Occipital lobe (tissue), 2 donors: ENCODE data around the gene SLC7A9. TPM values are rescaled to one million over a fixed set of nuclear protein-coding genes. Genes with fewer than 3 reads are reported as not detected.

ENCODE experiments used
- DNase-seq: peaks from one replicate; lab custom pipeline; 2025; lab: John Stamatoyannopoulos, UW
- total RNA-seq: library from RNA; depleted of rRNA; stranded (reverse); fragments of >200 nt; gene quantifications from one replicate; pipeline ENCODE4 v1.2.3, GENCODE V29; 2014

Gene SLC7A9
- total RNA-seq, 1 donor from 2014 or later, result 1.6 TPM

DNA sequence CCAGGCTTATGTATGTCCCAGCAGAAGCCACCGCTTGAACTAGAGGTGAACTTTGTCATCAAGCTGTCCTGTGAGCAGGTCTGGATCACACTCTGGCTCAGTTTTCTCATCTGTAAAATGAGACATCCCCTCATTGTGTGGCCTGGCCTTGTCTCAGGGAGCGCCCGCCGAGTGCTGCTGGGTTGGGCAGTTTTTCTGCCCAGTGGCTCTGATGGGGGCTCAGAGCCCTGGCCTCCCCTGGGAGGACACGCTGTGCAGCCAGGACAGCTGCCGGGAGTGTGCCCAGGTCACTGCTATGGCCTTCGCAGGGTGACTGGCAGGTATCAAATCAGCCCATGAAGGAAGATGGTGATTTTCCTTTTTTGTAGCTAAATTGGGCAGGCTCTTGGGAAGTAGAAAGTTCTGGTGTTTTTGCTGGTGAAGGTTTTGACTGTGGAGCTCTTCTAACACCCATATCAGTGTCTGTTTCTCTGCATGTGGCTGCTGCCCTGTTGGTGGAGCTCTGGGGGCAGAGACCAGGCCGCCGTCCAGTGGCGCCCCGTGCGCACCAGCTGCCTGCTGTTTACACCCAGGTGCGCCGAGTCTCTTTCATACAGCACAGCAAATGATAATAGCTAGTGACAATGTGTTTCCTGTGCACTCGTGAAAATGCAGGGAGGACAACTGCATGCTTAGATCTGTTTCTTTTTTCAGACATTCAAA is 40.8 kb downstream of the SLC7A9 start:
- no peak for DNase-seq

DNA sequence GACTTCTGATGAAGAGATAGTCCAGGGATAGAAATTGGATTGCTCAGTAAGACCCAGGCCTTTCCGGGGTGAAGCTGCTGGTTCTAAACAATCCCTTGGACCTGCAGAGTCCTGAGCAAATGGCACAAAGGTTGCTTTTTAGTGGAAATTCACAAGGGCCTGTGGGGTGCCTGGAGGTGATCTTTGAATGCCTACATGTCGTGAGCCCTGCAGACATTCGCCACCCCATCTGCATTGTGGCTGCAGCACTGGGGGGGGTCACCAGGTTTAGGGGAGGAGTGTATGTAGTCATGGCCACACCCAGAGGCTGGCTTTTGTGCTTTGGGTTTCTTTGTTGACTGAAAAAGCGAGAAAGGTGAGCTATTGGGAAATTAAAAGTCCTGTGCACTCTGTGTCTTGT is 41.4 kb downstream of the SLC7A9 start:
- no peak for DNase-seq

DNA sequence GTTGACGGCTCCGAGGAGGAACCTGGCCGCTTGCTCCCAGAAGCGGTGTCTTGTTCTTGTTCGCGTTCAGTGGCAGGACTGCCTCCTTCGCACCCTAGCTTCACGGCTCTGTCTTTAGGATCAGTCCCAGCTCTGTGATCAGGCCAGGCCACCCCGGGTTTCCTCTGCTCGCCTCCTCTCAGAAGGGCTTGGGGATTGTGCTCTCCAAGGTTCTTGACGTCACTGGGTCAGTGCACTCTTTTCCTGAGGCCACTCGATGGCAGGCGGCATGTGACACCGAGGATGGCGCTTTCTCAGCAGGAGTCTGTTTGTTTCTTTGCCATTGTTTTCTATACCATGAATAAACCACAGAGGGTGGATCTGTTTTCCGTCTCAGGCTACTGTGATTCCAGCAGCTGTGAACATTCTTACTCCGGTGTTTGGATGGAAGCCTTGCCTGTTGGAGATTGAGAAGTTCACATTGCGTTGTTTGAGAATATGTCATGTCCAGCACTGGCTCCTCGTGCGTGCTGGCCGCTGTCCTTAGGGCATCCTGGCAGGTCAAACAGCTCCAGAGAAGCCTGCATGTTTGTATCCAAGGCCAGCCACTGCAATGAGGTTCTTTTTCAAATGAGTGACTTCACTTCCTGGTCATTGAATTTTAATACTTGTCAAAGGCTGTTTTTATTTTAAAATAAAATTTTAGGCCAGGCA is 44.5 kb downstream of the SLC7A9 start:
- DNase-seq, result no peak

DNA sequence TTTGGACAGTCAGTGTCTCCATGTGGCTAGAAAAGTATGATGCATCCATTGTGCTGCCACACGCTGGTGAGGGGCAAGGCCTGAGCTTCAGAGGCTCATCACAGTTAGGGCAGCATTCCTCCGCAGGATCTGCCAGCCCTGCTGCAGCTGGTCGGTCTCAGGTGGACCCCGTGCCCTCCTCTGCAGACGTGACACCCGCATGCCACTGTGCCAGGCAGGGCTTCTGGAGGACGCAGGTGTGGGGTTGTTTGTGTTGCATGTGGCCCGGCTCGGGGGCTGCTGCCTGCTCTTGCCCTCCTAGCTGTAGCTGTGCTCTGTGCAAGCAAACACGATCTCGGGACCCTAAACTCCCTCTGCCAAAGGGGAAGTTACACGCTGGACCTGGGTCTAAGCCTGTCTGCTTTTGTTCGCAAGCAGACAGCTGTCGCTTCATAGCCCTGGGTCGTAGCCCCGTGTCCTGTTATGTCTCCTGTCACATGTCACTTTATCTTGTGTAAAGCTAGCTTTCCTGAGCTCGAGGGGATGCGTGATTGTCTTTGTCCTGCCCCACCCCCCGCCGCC is 45.3 kb downstream of the SLC7A9 start:
- no peak for DNase-seq

DNA sequence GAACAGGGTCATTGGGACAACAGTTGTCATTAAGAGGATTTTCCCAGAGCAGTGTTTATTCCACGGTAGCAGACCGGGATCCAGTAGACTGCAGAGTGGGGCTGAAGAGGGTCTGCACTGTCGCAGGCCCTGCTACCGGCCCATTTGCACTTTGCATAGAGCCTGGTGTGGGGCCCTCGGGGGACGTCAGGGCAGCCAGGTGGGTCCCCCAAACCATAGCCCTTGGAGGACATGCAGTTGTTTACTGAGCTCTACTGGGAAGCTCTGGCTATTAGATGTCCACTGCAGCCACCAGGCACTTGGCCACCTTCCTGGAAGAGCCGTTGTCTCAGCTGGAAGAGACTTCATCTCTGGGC is 45.8 kb downstream of the SLC7A9 start:
- no peak for DNase-seq

DNA sequence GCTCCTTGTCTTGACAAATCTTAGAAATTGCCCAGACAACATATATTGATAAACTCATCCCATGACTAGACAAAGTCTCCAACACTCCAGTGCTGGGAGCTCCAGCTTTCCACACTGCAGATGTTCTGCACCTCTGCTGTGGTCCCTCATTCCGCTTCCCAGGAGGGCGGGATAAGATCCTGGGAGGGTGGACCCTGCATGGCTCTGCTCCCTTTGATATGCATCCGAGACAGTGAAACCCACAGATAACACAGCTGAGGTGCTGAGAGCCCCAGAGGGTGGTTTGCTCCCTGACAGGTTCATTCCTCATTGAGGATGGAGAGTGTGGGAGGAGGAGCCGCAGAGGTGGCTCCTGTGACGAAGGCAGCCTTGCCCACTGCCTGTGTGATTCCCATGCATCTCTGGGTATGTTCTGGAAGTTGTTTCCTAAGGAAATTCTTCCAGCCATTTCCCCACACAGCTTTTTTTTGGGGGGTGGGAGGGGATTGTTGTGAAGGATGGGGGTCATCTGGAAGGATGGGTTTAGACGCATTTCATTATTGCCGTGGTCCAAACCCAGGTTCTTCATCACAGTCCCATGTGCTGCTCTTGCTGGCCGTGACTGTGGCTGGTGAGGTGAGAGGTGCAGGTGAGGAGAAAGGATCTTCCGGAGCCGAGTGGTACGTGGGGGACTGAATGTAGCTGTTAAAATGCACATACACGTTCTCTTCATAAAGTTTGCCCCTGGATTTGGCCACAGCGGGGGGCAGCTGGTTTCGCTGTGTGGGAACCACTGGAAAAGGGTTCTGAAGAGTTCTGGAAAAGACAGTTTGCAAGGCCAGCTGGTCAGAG is 46.4 kb downstream of the SLC7A9 start:
- DNase-seq, result no peak

DNA sequence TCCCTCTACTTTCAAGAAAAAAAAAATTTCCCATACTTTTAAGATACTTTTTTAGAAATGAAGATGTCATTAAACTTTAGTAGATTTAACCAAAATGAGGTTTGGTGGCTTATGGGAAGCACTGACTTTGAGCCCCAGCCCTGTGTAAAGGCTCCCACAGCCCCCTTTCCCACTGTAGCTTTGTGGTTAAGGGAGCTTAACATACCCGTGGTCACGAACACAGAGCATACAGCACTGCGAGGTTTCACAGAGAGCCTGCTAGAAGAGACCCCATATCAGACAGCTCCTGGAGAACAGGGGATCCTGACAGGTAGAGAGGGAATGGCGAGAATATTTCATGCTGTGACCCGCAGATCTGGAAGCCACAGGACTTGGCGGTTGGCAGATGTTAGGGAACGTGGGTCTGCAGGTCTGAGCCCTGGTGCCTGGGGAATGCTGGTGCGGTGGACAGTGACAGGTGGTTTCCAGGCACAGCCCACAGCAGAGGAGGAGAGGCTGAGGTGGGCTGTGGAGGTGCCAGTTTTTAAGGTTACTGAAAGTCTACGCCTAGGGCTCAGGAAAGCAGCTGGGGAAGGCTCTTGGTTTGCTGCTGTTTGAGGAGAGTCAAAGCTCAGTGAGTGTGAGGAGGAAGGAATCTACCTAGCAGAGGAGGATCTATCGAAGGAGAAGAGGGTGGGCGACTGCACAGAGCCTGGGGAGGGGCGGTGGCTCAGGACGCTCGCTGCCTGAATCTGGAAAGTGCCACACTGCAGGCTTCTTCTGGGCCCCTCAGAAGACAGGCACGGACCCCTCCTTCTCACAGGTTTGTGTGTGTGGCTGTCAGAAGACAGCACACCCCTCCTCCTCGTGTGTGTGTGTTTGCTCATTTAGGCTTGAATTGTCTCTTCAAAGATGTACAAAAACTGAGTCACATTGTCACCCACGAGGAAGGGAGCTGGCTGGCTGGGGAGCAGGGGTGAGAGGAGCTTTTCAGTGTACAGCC is 49.9 kb downstream of the SLC7A9 start:
- DNase-seq, result no peak

DNA sequence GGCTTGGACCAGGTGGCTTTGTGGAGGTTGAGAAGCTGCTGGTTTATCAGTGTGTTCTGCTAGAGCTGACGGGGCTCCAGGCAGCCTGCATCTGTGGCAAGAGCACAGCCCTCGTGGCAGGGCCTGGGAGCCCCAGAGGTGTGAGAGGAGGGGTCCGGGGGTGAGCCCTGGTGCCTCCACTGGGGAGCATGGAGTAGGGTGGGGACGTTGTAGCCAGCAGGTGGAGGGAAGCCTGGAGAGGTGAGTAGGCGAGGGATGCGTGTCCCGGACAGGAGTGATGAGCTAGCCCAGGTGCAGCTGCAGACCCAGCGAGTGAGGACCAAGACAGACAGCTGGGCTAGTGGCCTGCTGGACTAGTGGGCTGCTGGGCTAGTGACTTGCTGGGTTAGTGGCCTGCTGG is 51.0 kb downstream of the SLC7A9 start:
- no peak for DNase-seq

DNA sequence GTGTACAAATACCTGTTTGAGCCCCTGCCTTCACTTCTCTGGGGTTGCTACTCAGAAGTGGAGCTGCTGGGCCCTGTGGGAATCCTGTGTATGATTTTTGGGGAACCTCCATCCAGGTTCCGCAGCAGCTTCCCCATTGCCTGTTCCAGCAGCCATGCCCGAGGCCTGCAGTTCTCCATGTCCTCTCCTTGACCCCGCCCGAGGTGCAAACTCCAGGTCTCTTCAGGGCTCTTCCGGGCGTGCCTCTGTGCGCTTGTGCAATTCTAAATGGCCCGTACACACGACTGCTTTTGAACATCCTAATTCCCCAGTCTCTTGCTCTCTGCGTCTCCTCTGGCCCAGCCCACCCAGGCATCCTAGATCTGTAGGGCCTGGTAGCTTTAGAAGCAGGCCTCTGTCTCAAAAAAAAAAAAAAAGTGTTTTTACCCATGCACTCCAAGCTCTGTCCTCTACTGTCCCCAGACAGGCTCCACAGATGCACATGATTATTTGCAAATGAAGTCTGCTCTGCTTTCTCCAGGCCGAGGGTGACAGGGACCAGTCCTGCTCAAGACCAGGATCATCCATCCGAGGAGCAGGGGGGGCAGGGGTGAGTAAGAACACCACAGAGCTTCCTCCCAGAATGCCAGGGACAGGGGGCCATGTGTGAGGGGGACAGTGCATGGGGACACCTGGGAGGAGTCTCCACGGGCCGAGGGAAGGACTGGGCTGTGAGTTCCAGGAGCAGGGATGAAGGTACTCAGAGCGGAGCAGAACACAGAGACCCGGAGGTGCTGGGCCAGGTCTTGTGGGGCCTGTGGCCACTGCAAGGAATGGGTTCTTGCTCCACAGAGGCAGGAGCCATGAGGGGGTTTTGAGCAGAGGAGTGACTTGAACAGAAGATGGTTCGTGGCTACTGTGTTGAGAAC is 51.7 kb downstream of the SLC7A9 start:
- DNase-seq, result no peak

DNA sequence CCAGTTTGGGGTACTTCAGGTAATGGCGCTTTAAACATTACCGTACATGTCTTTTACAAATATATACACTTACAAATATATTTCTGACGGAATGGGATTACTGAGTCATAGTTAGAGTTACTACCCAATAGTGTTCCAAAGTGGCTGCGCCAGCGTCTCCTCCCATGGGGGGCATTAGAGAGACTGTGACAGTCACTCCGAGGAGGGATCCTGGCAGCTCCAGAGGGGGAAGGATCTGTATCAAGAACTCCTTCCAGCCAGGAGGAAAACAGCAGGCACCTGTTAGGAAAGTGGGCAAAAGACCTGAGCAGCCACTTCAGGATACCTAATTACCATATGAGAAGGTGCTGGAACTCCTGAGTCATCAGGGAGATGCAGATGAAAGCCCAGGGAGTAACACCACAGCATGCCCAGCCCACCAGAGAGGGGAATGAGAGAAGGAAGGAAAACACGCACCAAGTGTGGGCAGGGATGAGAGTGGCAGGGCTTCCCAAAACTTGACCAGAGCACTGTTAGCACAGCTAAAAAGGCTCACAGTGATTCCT is 52.9 kb downstream of the SLC7A9 start:
- DNase-seq, result no peak

DNA sequence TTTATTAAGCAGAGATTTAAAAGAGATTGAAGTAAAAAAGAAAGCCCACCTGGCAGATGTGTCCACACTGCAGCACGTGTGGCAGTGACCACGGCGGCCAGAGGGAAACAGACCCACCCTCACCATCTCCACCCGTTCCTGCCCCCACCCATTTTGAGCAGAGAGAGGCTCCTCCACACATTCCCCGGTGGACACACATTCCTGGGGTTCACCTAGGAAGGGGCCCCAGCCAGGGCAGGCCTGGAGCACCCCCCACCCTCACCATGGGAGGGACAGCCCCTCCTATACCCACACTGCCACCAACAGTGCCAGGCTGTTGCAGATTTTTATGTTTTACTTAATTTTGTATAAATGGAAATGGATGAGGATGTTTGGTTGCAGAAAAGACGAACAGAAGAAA is 54.9 kb downstream of the SLC7A9 start:
- DNase-seq, result no peak

DNA sequence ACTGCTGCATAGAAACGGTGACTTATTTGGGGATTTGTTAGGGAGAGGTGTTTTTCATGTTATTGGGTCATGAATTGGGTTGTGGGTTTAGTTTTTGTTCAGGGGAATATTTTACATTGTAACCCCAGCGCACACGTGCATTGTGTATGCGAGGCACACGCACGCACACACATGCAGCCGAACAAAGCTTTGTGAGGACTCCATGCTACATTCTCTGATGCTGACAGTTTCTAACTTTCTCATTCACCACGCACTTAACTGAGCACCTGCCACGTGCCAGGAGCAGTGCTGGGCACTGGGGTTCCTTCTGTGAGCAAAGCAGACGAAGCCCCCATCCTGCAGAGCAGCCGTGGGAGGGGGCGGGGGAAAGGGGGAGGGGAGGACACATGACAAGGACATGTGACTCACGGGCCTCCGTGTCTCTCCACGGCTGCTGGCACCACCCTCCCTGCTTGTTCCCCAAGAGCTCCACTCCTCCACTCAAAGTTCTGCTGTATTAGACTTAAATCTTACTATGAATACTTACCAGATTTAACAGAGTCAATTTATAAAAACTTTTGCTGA is 55.6 kb downstream of the SLC7A9 start:
- DNase-seq, result no peak

DNA sequence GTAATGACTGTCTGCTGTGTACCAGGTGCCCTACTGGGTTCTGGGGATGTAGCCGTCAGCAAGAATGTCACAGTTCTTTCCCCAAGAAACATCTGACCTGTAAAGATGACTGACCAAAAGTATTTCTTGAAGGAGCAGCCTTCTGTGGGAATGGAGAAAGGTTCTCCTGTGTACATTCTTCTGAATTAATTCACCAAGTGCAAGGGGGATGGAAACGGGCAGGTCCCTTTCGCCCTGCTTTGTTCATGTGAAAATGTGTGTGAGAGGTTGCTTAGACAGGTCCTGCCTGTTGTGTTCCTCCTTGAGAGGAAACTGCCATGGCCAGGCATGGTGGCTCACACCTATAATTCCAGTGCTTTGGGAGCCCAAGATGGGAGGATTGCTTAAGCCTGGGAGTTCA is 57.0 kb downstream of the SLC7A9 start:
- no peak for DNase-seq

DNA sequence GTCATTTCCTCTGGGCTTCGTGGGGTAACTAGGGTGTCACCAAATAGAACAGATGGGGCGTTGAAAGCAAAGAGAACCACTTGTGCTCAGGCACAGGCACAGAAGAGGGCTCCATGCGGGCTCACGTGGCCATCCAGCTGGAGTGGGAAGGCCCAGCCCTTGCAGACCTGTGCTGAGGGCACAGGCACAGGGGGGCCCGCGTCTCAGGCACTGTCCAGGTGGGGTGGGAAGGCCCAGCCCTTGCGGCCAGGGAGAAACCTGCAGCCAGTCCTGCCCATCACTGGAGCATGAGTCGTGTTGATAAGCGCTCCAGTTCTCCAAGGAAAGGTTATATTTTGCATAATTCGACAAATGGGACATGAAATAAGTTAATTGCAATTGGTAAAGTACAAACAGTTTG is 57.5 kb downstream of the SLC7A9 start:
- no peak for DNase-seq

DNA sequence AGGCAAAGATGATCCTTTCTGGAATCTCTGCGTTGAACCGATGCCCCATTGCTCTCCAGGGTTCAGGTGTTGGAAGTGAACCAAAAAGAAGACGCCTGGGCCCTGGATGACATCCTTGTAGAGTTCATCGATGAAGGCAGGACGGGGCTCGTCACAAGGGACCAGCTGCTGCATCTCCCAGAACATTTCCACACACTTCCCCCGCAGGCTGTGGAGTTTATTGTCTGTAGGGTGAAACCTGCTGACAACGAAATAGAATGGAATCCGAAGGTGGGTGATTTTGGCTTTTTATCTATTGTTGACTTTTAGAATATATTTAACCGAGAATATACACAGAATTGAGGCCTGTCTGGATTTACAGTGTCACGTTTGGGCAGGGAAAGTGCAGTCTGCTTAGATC is 58.4 kb downstream of the SLC7A9 start:
- no peak for DNase-seq

DNA sequence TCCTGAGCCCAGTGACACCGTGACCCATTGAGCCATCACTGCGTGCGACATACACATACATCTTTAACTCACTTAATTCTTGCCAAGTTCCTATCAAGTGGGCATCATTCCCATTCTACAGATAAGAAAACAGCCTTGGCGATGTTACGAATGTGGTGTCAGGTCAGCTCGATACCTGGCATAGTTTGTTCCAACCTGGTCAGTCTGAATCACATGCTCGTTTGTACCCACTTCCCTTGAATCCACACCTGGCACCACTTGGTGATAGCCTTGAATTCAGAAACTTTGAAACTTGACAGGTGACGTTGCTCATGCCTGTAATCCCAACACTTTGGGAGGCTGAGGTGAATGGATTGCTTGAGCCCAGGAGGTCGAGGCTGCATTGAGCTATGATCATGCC is 59.1 kb downstream of the SLC7A9 start:
- no peak for DNase-seq

DNA sequence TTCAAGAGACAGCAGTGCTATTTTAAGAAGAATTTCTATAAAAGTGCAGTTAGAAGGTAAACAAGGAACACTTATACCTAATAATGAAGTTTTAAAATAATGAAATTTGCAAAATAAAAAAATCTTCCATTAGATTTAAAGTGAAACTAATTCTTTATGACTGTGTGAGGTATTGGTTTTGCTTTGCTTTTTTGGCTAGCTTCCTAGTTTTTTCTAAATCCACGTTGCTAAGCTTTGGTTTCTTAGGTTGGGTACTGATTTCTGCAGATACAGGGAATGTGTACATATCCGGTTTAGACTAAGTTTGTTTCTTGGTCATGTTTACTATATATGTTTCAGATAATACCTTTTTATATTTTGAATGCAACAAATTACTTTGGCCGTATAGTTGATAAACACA is 59.8 kb downstream of the SLC7A9 start:
- no peak for DNase-seq

DNA sequence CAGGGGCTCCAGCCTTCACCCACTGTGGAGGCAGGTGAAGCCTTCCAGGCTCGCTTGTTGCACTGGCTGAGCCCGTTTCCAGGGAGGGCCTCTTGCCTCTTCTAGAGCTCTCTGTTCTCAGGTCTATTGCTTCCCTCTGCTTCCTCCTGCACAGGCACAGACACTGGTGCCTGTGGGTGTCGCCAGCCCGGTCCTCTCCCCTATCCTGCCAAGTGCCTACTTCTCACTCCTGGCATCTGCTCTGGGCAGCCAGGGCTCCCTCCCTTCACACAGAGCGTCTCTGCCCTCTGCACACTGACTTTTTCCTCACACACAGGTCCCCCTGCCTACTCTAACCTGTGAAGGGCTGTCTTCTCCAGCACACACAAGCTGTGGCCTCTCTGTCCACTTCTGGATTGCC is 60.3 kb downstream of the SLC7A9 start:
- no peak for DNase-seq

DNA sequence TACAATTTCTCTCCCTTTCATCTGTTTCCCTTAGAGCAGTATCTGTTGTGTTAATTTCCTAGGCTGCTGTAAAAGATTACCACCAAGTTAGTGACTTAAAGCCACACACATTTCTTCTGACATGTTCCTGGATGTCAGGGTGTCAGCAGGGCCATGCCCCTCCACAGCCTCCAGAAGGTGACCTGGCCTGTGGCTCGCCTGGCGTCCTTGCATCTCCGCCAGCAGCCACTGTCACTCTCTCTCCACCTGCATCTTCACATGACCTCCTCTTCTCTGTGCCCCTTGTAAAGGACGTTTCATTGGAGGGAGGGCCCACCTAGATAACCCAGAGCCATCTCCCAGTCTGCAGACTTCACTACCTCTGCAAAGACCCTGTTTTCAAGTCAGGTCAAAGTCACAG is 61.3 kb downstream of the SLC7A9 start:
- DNase-seq, result no peak
